CD4-positive, alpha-beta T cell treated with Interleukin-17A for 4 hours (primary cell): ENCODE measurements around the gene SAMSN1.
"Not testable (repeated sequence)": the region's sequence is repeated elsewhere in the genome, so short reads cannot be mapped to it uniquely, and the experiment has no call there.

Experiments used
- DNase-seq: peaks from one replicate; pipeline ENCODE4 v3.0.0-alpha.2; 2020; ENCODE audit warnings: mixed read lengths

Gene SAMSN1

GRCh38 chr21:14527696-14528652 lies 18.1 kb downstream of the SAMSN1 start:
- no peak for DNase-seq

- DNase-seq, result no peak
Measured at GRCh38 chr21:14526836-14527695, 19.0 kb downstream of the SAMSN1 start.

- no peak for DNase-seq
Measured at GRCh38 chr21:14526199-14526598, 19.9 kb downstream of the SAMSN1 start.

GRCh38 chr21:14523234-14523633 lies 22.9 kb downstream of the SAMSN1 start:
- no peak for DNase-seq

- no peak for DNase-seq
Measured at GRCh38 chr21:14522736-14523135, 23.4 kb downstream of the SAMSN1 start.

GRCh38 chr21:14520535-14520934 lies 25.6 kb downstream of the SAMSN1 start:
- DNase-seq, result no peak

- DNase-seq, result no peak
Measured at GRCh38 chr21:14519000-14519399, 27.1 kb downstream of the SAMSN1 start.

GRCh38 chr21:14513804-14514203 lies 32.3 kb downstream of the SAMSN1 start:
- DNase-seq, result no peak

GRCh38 chr21:14506859-14507457 lies 39.2 kb downstream of the SAMSN1 start:
- not testable (repeated sequence) for DNase-seq

- DNase-seq, result no peak
Measured at GRCh38 chr21:14500873-14501272, 45.2 kb downstream of the SAMSN1 start.

GRCh38 chr21:14499316-14499715 lies 46.8 kb downstream of the SAMSN1 start:
- no peak for DNase-seq

- no peak for DNase-seq
Measured at GRCh38 chr21:14497825-14498224, 48.3 kb downstream of the SAMSN1 start.

GRCh38 chr21:14495075-14495474 lies 51.0 kb downstream of the SAMSN1 start:
- DNase-seq, result no peak

- not testable (repeated sequence) for DNase-seq
Measured at GRCh38 chr21:14494181-14494580, 51.9 kb downstream of the SAMSN1 start.

- no peak for DNase-seq
Measured at GRCh38 chr21:14493731-14494130, 52.4 kb downstream of the SAMSN1 start.

- DNase-seq, result no peak
Measured at GRCh38 chr21:14492931-14493330, 53.2 kb downstream of the SAMSN1 start.

GRCh38 chr21:14491269-14491681 lies 54.8 kb downstream of the SAMSN1 start:
- DNase-seq, result no peak

- no peak for DNase-seq
Measured at GRCh38 chr21:14488672-14489204, 57.4 kb downstream of the SAMSN1 start.

- no peak for DNase-seq
Measured at GRCh38 chr21:14487490-14488432, 58.4 kb downstream of the SAMSN1 start.

GRCh38 chr21:14486869-14487268 lies 59.2 kb downstream of the SAMSN1 start:
- no peak for DNase-seq

- no peak for DNase-seq
Measured at GRCh38 chr21:14484188-14485009, 61.7 kb downstream of the SAMSN1 start.
